Astrocyte (in vitro differentiated cells and primary cell): ENCODE data around the gene GDE1. TPM values are rescaled to one million over a fixed set of nuclear protein-coding genes. Genes with fewer than 3 reads are reported as not detected.
A peak's percentile ranks its signal among the peaks of the same experiment; 100 is the strongest.

Experiments
- DNase-seq: peaks from one replicate; pipeline ENCODE4 v3.0.0-alpha.2; 2010; ENCODE audit warnings: low read depth
- FAIRE-seq: peaks from 2 replicates; lab custom pipeline; 2011; peaks lifted over from hg19 to GRCh38; lab: Jason Lieb, UNC
- H2AFZ ChIP-seq: 2 replicates; pipeline ENCODE4 v1.6.0; 2012; ENCODE audit warnings: low read depth, low read length, inconsistent platforms
- H3K27ac ChIP-seq: 2 replicates; pipeline ENCODE4 v1.5.1; 2011; ENCODE audit warnings: low read depth, low read length, inconsistent platforms
- H3K27me3 ChIP-seq: 2 replicates; pipeline ENCODE4 v1.6.0; 2011; ENCODE audit warnings: low read length, inconsistent platforms; ENCODE audit not compliant: insufficient read depth
- H3K36me3 ChIP-seq: 2 replicates; pipeline ENCODE4 v1.5.1; 2011; ENCODE audit warnings: low read length, inconsistent platforms; ENCODE audit not compliant: insufficient read depth
- H3K4me1 ChIP-seq: 2 replicates; pipeline ENCODE4 v1.5.1; 2011; ENCODE audit warnings: low read length, inconsistent platforms; ENCODE audit not compliant: insufficient read depth
- H3K4me2 ChIP-seq: 2 replicates; pipeline ENCODE4 v1.6.0; 2012; ENCODE audit warnings: low read length, inconsistent platforms
- H3K4me3 ChIP-seq: 2 replicates; pipeline ENCODE4 v1.5.1; 2011; ENCODE audit warnings: low read depth, mild to moderate bottlenecking, low read length, inconsistent platforms; ENCODE audit not compliant: insufficient read depth
- H3K79me2 ChIP-seq: 2 replicates; pipeline ENCODE4 v1.6.0; 2012; ENCODE audit warnings: mild to moderate bottlenecking, low read length, inconsistent platforms; ENCODE audit not compliant: insufficient read depth
- H3K9ac ChIP-seq: 2 replicates; pipeline ENCODE4 v1.6.0; 2012; ENCODE audit warnings: mild to moderate bottlenecking, low read length, inconsistent platforms
- H3K9me3 ChIP-seq: 2 replicates; pipeline ENCODE4 v1.5.1; 2012; ENCODE audit warnings: low read depth, mild to moderate bottlenecking, low read length, inconsistent platforms; ENCODE audit not compliant: insufficient read depth
- H4K20me1 ChIP-seq: 2 replicates; pipeline ENCODE4 v1.6.0; 2012; ENCODE audit warnings: low read length, inconsistent platforms; ENCODE audit not compliant: insufficient read depth
- H3K27ac Mint-ChIP-seq: one replicate; pipeline ENCODE4 v1.8.0; 2021; ENCODE audit warnings: mild to moderate bottlenecking, mixed read lengths; ENCODE audit not compliant: unreplicated experiment
- H3K27me3 Mint-ChIP-seq: one replicate; pipeline ENCODE4 v1.8.0; 2021; ENCODE audit warnings: low read depth, mixed read lengths; ENCODE audit not compliant: unreplicated experiment
- H3K36me3 Mint-ChIP-seq: one replicate; pipeline ENCODE4 v1.8.0; 2021; ENCODE audit warnings: low read depth, mixed read lengths; ENCODE audit not compliant: unreplicated experiment
- H3K4me1 Mint-ChIP-seq: one replicate; pipeline ENCODE4 v1.8.0; 2021; ENCODE audit warnings: low read depth, mixed read lengths; ENCODE audit not compliant: unreplicated experiment
- H3K4me3 Mint-ChIP-seq: one replicate; pipeline ENCODE4 v1.8.0; 2021; ENCODE audit warnings: mild to moderate bottlenecking, moderate library complexity, mixed read lengths; ENCODE audit not compliant: unreplicated experiment
- H3K9me3 Mint-ChIP-seq: one replicate; pipeline ENCODE4 v1.8.0; 2021; ENCODE audit warnings: mild to moderate bottlenecking, mixed read lengths; ENCODE audit not compliant: unreplicated experiment
- EZH2 ChIP-seq: IDR thresholded peaks from 2 replicates; pipeline ENCODE4 v1.6.1; 2012; ENCODE audit warnings: mild to moderate bottlenecking, low read length, inconsistent platforms; ENCODE audit not compliant: insufficient read depth
- total RNA-seq: library from RNA; stranded (reverse); gene quantifications from 2 replicates; pipeline ENCODE4 v1.2.1, GENCODE V29; 2021
- TF ChIP-seq, protein P1 (sequence below): IDR thresholded peaks from 2 replicates; pipeline ENCODE4 v1.5.1; 2011; ENCODE audit warnings: low read depth, mild to moderate bottlenecking, inconsistent platforms, low read length, moderate library complexity; ENCODE audit not compliant: insufficient read depth

GDE1 gene
- total RNA-seq, 1 donor from 2014 or later, result 99.7 TPM

DNA sequence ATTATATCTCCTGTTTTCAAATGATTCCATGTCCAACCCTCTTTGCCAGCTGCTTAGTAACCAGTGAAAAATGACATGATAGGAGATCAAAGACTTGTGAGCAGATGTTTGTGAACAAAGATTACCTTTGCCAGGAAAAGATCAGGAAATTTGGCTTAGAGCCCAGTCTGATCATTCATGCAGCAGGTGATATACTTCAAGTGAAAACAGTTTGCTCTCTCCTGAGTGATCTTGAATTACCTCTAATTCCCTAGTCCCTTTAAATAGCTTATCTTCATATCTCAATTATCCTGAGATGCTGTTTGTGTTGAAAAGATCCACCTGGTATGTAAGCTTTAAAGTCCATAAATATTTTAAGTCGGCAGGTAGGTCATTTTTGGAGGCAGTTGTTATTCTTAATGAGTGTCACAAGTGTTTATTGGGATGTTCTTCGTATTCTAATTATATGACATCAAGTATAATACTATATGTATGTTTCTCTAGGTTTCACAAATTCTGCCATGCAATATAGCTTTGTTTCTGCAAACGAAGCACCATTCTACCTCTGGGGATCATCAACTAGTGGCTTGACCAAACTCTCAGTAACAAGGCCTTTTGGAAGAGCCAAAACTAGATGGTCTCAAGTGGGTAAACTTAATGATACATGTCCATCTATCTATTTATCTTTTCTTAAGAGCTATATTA lies 20.4 kb upstream of the GDE1 start:
- no peaks in the 10 kb centered on the region for H3K4me1 Mint-ChIP-seq
- no peaks in the 10 kb centered on the region for H4K20me1 ChIP-seq
- H3K4me2 ChIP-seq, result no peak overlapping the region
- no peak for TF ChIP-seq EZH2
- TF ChIP-seq, protein P1, sequence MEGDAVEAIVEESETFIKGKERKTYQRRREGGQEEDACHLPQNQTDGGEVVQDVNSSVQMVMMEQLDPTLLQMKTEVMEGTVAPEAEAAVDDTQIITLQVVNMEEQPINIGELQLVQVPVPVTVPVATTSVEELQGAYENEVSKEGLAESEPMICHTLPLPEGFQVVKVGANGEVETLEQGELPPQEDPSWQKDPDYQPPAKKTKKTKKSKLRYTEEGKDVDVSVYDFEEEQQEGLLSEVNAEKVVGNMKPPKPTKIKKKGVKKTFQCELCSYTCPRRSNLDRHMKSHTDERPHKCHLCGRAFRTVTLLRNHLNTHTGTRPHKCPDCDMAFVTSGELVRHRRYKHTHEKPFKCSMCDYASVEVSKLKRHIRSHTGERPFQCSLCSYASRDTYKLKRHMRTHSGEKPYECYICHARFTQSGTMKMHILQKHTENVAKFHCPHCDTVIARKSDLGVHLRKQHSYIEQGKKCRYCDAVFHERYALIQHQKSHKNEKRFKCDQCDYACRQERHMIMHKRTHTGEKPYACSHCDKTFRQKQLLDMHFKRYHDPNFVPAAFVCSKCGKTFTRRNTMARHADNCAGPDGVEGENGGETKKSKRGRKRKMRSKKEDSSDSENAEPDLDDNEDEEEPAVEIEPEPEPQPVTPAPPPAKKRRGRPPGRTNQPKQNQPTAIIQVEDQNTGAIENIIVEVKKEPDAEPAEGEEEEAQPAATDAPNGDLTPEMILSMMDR, result no peak
- no peak overlapping the region for H3K4me3 ChIP-seq
- no peaks in the 10 kb centered on the region for H3K9me3 ChIP-seq
- H3K27ac ChIP-seq, result no peak overlapping the region
- peaks cover 2% of the 10 kb centered on the region for H3K9me3 Mint-ChIP-seq
- no peak overlapping the region for H2AFZ ChIP-seq
- H3K9ac ChIP-seq, result no peak overlapping the region
- H3K4me1 ChIP-seq, result no peaks in the 10 kb centered on the region
- peaks cover 20% of the 10 kb centered on the region for H3K36me3 Mint-ChIP-seq
- peaks cover 9% of the 10 kb centered on the region for H3K36me3 ChIP-seq
- H3K27me3 ChIP-seq, result no peaks in the 10 kb centered on the region
- H3K27ac Mint-ChIP-seq, result no peak overlapping the region
- no peak for FAIRE-seq
- H3K27me3 Mint-ChIP-seq, result no peaks in the 10 kb centered on the region
- no peak overlapping the region for H3K4me3 Mint-ChIP-seq
- DNase-seq, result peak; percentile 2
- no peaks in the 10 kb centered on the region for H3K79me2 ChIP-seq

DNA sequence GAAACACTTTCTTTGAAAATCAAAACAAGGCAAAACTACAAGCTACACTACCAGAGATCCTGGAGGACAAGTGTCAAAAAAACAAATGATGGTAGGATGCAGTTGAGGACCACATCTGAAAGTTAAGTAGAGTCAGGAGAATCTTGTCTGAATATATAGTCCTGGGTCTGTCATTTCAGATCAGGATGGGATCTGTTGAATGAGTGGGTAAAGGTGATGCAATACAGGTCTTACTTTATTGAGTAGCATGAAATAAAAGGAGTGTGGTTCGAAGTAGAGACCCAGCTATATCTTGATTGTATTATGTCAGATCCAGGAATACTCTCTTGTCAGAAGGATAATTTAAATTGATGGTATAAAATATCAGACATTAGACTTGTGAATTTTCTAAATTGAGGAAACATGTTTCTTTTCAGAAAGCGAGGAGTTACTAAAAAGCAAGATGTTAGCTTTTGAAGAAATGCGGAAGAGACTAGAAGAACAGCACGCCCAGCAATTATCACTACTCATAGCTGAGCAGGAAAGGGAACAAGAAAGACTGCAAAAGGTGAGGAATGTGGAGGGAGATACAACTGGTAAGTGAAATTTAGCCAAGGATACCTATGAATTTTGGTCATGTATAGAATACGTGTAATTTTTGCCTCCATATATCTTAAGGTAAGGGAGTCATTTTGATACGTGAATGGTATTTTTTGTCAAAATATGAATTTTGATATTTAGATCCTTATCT lies 18.5 kb upstream of the GDE1 start:
- H3K27ac Mint-ChIP-seq, result no peak overlapping the region
- Histone ChIP-seq H3K4me2 (no peak overlapping the region), H3K9ac (no peak overlapping the region), H2AFZ (no peak overlapping the region), H3K4me1 (no peaks in the 10 kb centered on the region), H3K36me3 (peaks cover 6% of the 10 kb centered on the region), H3K27me3 (no peaks in the 10 kb centered on the region), H3K27ac (no peak overlapping the region), H3K79me2 (no peaks in the 10 kb centered on the region), H3K4me3 (no peak overlapping the region), H3K9me3 (no peaks in the 10 kb centered on the region), H4K20me1 (no peaks in the 10 kb centered on the region)
- no peaks in the 10 kb centered on the region for H3K27me3 Mint-ChIP-seq
- peaks cover 22% of the 10 kb centered on the region for H3K36me3 Mint-ChIP-seq
- H3K4me1 Mint-ChIP-seq, result no peaks in the 10 kb centered on the region
- H3K4me3 Mint-ChIP-seq, result no peak overlapping the region
- DNase-seq, result no peak
- TF ChIP-seq EZH2, result no peak
- TF ChIP-seq, protein P1, result no peak
- peaks cover 2% of the 10 kb centered on the region for H3K9me3 Mint-ChIP-seq
- no peak for FAIRE-seq

DNA sequence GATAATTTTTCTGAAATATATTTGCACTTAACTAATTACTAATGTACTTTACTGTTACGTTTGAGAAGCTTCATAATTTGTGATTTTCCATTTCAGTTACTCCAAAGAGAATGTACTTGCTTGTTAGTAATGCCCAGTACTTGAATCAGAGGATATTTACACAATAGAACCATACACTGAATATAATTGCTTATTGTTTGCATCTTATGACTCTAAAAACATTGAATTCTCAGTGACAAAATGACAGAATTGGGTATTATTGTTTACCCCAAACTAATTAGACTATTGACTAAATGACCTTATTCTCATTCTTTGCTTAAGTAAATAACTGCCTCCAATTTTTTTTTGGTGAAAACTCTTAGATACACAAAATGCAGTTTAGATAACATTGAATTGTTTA lies 10.7 kb upstream of the GDE1 start:
- H3K4me2 ChIP-seq, result no peak overlapping the region
- peaks cover 9% of the 10 kb centered on the region for H3K36me3 Mint-ChIP-seq

More for the DNA sequence above, 10.7 kb upstream of the GDE1 start:
- Histone ChIP-seq H3K36me3 (no peaks in the 10 kb centered on the region), H4K20me1 (no peaks in the 10 kb centered on the region), H3K9me3 (no peaks in the 10 kb centered on the region), H3K79me2 (no peaks in the 10 kb centered on the region), H3K4me3 (no peak overlapping the region), H3K27ac (no peak overlapping the region), H3K4me1 (no peaks in the 10 kb centered on the region), H3K9ac (no peak overlapping the region), H3K27me3 (no peaks in the 10 kb centered on the region), H2AFZ (no peak overlapping the region)
- H3K27ac Mint-ChIP-seq, result no peak overlapping the region
- no peaks in the 10 kb centered on the region for H3K9me3 Mint-ChIP-seq
- no peak for FAIRE-seq
- TF ChIP-seq, protein P1, result no peak
- no peak for TF ChIP-seq EZH2
- H3K27me3 Mint-ChIP-seq, result no peaks in the 10 kb centered on the region
- H3K4me3 Mint-ChIP-seq, result no peak overlapping the region
- DNase-seq, result no peak
- peaks cover 3% of the 10 kb centered on the region for H3K4me1 Mint-ChIP-seq
